ENCODE measurements around the gene PTPRK.

GRCh38 chr6:127937102-127937501 lies 583.3 kb downstream of the PTPRK start:
- TF ChIP-seq POLR2A (IDR thresholded peaks at IDR 0.05; ENCODE audit: low read length) (no peak), GATA1 (IDR thresholded peaks at IDR 0.05; ENCODE audit: low read depth, low read length) (no peak)

Measured in erythroblast (primary cell).